SK-N-SH (cell line): ENCODE results near the gene ZNF550.

Experiments used
- SIN3A ChIP-seq: IDR thresholded peaks from 2 replicates; pipeline ENCODE4 v1.6.1; 2012; ENCODE audit warnings: low read depth, mild to moderate bottlenecking, low read length, moderate library complexity, borderline replicate concordance
- TF ChIP-seq, protein P1 (sequence below): fragments of 200-600 bp; sonication (generic); IDR thresholded peaks from 2 replicates; pipeline ENCODE4 v1.6.1; 2017; ENCODE audit warnings: antibody characterized with exemption, mild to moderate bottlenecking, moderate library complexity
- TF ChIP-seq, protein P2 (sequence below): IDR thresholded peaks from 2 replicates; pipeline ENCODE4 v1.6.1; 2012; ENCODE audit warnings: mild to moderate bottlenecking, low read depth, low read length, moderate library complexity
- TF ChIP-seq, protein P3 (sequence below): IDR thresholded peaks from 2 replicates; pipeline ENCODE4 v1.4.0; 2012; ENCODE audit warnings: low read depth, borderline replicate concordance

DNA sequence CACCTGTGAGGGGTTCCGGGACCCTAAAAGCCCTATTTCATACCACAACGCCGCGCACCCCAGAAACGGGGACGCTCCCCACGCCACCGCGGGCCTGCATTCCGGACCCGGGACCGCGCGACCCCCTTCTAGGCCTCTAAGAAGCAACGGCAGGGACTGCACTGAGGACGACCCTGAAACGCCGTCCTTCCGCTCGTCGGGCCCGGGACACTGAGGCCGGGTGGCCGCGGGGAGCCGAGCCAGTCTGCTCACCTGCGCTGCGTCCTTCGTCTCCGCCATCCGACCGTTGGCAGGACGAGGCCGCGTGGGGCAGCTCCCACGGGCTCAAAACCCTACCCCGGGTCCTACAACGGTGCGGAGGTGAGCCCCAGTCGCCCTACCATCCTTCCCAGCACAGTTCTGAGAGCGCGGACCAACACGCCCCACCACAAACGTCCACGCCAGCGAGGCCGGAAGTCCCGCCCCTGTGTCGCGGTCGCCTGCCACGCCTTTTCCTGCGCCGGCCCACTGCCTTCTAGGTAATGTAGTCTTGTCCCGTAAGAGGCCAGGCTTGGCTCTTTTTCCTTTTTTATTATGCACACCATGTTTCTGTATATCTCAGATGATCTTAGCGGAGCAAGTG lies at the start of gene ZNF550:
- TF ChIP-seq, protein P1, sequence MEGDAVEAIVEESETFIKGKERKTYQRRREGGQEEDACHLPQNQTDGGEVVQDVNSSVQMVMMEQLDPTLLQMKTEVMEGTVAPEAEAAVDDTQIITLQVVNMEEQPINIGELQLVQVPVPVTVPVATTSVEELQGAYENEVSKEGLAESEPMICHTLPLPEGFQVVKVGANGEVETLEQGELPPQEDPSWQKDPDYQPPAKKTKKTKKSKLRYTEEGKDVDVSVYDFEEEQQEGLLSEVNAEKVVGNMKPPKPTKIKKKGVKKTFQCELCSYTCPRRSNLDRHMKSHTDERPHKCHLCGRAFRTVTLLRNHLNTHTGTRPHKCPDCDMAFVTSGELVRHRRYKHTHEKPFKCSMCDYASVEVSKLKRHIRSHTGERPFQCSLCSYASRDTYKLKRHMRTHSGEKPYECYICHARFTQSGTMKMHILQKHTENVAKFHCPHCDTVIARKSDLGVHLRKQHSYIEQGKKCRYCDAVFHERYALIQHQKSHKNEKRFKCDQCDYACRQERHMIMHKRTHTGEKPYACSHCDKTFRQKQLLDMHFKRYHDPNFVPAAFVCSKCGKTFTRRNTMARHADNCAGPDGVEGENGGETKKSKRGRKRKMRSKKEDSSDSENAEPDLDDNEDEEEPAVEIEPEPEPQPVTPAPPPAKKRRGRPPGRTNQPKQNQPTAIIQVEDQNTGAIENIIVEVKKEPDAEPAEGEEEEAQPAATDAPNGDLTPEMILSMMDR, result no peak
- TF ChIP-seq, protein P2, sequence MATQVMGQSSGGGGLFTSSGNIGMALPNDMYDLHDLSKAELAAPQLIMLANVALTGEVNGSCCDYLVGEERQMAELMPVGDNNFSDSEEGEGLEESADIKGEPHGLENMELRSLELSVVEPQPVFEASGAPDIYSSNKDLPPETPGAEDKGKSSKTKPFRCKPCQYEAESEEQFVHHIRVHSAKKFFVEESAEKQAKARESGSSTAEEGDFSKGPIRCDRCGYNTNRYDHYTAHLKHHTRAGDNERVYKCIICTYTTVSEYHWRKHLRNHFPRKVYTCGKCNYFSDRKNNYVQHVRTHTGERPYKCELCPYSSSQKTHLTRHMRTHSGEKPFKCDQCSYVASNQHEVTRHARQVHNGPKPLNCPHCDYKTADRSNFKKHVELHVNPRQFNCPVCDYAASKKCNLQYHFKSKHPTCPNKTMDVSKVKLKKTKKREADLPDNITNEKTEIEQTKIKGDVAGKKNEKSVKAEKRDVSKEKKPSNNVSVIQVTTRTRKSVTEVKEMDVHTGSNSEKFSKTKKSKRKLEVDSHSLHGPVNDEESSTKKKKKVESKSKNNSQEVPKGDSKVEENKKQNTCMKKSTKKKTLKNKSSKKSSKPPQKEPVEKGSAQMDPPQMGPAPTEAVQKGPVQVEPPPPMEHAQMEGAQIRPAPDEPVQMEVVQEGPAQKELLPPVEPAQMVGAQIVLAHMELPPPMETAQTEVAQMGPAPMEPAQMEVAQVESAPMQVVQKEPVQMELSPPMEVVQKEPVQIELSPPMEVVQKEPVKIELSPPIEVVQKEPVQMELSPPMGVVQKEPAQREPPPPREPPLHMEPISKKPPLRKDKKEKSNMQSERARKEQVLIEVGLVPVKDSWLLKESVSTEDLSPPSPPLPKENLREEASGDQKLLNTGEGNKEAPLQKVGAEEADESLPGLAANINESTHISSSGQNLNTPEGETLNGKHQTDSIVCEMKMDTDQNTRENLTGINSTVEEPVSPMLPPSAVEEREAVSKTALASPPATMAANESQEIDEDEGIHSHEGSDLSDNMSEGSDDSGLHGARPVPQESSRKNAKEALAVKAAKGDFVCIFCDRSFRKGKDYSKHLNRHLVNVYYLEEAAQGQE, result no peak
- TF ChIP-seq, protein P3, sequence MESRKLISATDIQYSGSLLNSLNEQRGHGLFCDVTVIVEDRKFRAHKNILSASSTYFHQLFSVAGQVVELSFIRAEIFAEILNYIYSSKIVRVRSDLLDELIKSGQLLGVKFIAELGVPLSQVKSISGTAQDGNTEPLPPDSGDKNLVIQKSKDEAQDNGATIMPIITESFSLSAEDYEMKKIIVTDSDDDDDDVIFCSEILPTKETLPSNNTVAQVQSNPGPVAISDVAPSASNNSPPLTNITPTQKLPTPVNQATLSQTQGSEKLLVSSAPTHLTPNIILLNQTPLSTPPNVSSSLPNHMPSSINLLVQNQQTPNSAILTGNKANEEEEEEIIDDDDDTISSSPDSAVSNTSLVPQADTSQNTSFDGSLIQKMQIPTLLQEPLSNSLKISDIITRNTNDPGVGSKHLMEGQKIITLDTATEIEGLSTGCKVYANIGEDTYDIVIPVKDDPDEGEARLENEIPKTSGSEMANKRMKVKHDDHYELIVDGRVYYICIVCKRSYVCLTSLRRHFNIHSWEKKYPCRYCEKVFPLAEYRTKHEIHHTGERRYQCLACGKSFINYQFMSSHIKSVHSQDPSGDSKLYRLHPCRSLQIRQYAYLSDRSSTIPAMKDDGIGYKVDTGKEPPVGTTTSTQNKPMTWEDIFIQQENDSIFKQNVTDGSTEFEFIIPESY, result no peak
- no peak for TF ChIP-seq SIN3A
